Subcutaneous abdominal adipose tissue (tissue), 5 donors: ENCODE results near the gene CFAP251.

Experiments used
- H3K27ac ChIP-seq: one replicate; pipeline ENCODE4 v1.7.0; 2013; ENCODE audit warnings: low read depth, mild to moderate bottlenecking, inconsistent platforms, low read length, moderate library complexity
- H3K27me3 ChIP-seq, 5 donors: one replicate each; pipeline ENCODE4 v1.7.0; 2013; ENCODE audit warnings: low read length in 5 of 5, inconsistent platforms in 1 of 5; ENCODE audit not compliant: control insufficient read depth in 5 of 5, insufficient read depth in 4 of 5
- H3K36me3 ChIP-seq, 5 donors: one replicate each; pipeline ENCODE4 v1.7.0; 2013; ENCODE audit warnings: low read length in 5 of 5; ENCODE audit not compliant: control insufficient read depth in 5 of 5, insufficient read depth in 5 of 5
- H3K4me1 ChIP-seq, 5 donors: one replicate each; pipeline ENCODE4 v1.7.0; 2013; ENCODE audit warnings: low read length in 5 of 5, mild to moderate bottlenecking in 3 of 5, moderate library complexity in 1 of 5; ENCODE audit not compliant: control insufficient read depth in 5 of 5, insufficient read depth in 5 of 5
- H3K4me3 ChIP-seq, 5 donors: one replicate each; pipeline ENCODE4 v1.7.0; 2013; ENCODE audit warnings: low read length in 5 of 5, low read depth in 1 of 5
- H3K9ac ChIP-seq, 5 donors: one replicate each; pipeline ENCODE4 v1.7.0; 2013; ENCODE audit warnings: low read length in 5 of 5, mild to moderate bottlenecking in 4 of 5, moderate library complexity in 3 of 5
- H3K9me3 ChIP-seq, 5 donors: one replicate each; pipeline ENCODE4 v1.7.0; 2013; ENCODE audit warnings: low read length in 5 of 5; ENCODE audit not compliant: control insufficient read depth in 5 of 5
- donor health status: healthy.
- donor health status: healthy.
- donor health status: healthy.
- donor health status: healthy.
- donor health status: healthy.

CFAP251 gene

DNA sequence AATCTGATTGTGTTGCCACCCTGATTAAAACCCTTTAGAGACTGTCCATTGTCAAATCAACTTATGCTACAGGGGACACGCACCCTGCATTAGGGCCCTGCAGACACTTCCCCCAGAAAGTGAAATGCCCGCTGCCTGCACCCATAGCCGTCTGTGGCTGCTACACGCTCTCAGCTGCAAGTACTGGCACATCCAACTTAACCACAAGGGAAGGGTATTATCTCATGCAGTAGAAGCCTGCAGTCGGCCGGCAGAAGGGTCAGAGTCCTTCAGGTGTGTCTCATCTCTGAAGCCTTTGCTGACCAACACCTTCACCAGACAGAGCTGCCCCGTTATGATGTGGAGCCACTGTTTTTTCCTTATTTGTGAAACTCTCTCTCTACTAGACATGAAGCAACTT, 20.8 kb downstream of the CFAP251 start:
- peaks cover 0 to 5% (median 0%) of the 10 kb centered on the region in 5 donors for H3K9me3 ChIP-seq
- H3K9ac ChIP-seq, result no peak overlapping the region
- no peaks in the 10 kb centered on the region for H3K27me3 ChIP-seq
- H3K4me1 ChIP-seq, result no peaks in the 10 kb centered on the region
- H3K36me3 ChIP-seq, result peaks cover 2 to 18% (median 6%) of the 10 kb centered on the region in 5 donors
- H3K4me3 ChIP-seq, result no peak overlapping the region
- no peak overlapping the region for H3K27ac ChIP-seq

DNA sequence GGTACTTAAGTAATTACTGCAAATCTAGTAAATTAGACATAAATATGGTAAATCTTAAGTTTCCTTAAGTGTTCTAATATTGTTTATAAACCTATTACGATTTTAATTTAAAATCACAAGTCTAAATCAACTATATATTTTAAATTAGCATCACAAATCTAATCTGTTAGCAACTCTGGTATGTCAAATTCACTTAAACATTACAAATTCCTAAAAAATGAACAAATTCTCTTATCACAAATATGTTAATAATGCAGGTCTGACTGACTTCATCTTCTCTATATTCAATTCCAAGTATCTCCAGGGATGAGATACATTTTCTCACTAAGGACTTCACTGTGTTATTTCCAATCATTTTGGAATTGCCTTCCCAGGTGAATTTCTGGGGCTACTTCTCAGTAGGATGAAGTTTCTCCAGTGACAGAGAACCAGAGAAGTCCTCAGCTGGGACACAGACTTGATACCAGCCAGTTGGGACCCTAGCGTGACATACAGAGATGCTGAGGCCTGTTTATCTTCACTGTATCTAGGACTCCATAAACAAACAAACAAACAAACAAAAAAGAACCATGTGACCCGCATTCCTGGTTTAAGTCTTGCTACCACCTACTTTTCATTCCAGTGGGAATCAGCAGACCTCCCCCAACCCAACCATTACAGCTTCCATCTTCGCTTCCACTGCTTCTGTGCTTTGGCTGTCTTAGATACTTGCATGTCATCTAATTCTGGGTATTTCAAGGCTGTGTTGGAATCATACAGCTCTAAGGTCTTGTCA, 21.8 kb downstream of the CFAP251 start:
- Histone ChIP-seq H3K4me1 (no peaks in the 10 kb centered on the region), H3K36me3 (peaks cover 0 to 12% (median 6%) of the 10 kb centered on the region in 5 donors), H3K9ac (no peak overlapping the region), H3K27me3 (no peaks in the 10 kb centered on the region), H3K4me3 (no peak overlapping the region), H3K9me3 (peaks cover 0 to 5% (median 0%) of the 10 kb centered on the region in 5 donors), H3K27ac (no peak overlapping the region)

DNA sequence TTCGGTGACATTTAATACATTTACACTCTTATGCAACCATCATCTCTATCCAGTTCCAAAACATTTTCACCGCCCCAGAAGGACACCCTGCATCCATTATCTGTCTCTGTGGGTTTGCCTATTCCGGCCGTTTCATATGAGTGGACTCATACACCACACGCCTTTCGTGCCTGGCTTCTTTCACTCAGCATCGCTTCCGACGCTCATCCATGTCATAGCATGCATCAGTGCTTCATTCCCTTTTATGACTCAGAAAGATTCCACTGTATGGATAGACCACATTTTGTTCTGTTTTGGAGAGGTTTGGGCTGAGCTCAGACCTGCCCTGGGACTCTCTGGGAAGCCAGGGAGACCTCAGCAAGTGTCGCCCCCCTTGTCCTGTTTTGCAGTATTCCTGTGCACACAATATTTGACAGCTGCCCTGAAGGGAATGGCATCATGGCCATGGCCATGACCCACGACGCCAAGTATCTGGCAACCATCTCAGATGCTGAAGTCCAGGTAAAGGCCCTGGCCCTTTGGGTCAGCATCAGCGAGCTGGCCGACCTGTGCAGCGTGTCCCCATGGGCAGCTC, 23.8 kb downstream of the CFAP251 start:
- H3K4me1 ChIP-seq, result no peaks in the 10 kb centered on the region
- no peak overlapping the region for H3K9ac ChIP-seq
- no peak overlapping the region for H3K27ac ChIP-seq
- H3K27me3 ChIP-seq, result no peaks in the 10 kb centered on the region
- H3K9me3 ChIP-seq, result no peaks in the 10 kb centered on the region
- H3K36me3 ChIP-seq, result peaks cover 0 to 10% (median 6%) of the 10 kb centered on the region in 5 donors
- H3K4me3 ChIP-seq, result no peak overlapping the region

DNA sequence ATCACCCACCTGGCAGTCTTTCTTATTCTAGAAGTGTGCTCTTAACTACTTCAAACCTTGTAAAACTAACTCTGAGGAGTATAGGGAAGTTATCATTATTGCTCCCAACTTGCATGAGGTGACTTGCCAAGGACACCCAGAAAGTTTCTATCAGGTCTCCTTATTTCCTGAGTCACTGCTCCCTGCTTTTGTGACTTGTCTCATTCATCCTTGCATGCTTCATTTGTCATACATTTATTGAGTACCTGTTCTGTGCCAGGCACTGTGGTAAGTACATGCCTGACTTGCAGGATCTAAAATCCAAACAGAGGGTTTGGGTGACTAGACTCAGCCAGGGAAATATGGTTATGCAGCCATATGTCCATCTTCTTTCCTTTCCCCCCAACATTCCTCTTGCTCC, 25.5 kb downstream of the CFAP251 start:
- no peak overlapping the region for H3K4me3 ChIP-seq
- H3K36me3 ChIP-seq, result peaks cover 0 to 9% (median 6%) of the 10 kb centered on the region in 5 donors
- H3K9ac ChIP-seq, result no peak overlapping the region
- H3K27me3 ChIP-seq, result no peaks in the 10 kb centered on the region
- no peak overlapping the region for H3K27ac ChIP-seq
- no peaks in the 10 kb centered on the region for H3K9me3 ChIP-seq
- H3K4me1 ChIP-seq, result no peaks in the 10 kb centered on the region

DNA sequence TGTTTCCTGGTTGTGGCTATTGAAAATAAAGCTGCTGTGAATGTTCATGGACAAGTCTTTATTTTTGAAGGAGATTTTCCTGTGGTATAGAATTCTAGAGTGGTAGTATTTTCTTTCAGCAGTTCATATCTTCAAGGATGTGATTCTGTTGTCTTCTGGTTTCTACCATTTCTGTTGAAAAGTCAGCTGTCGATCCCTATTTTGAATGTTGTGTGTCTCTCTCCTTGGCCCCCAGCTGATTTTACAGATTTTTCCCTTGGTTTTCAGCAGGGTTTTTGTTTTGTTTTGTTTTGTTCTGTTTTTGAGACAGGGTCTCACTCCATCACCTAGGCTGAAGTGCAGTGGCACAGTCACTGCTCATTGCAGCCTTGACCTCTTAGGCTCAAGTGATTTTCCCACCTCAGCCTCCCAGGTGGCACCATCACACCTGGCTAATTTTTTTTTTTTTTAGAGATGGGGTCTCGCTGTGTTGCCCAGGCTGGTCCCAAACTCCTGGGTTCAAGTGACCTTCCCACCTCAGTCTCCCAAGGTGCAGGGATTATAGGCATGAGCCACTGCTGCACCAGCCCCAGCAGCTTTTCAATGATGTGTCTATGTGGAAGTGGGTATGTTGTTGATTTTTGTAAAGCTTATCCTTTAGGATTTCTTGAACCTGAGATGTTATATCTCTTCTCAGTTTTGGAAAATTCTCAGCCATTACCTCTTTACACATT, 28.1 kb downstream of the CFAP251 start:
- H3K9me3 ChIP-seq, result no peaks in the 10 kb centered on the region
- no peak overlapping the region for H3K4me3 ChIP-seq
- no peak overlapping the region for H3K9ac ChIP-seq
- no peak overlapping the region for H3K27ac ChIP-seq
- H3K36me3 ChIP-seq, result peaks cover 0 to 9% (median 6%) of the 10 kb centered on the region in 5 donors
- no peaks in the 10 kb centered on the region for H3K27me3 ChIP-seq
- no peaks in the 10 kb centered on the region for H3K4me1 ChIP-seq

DNA sequence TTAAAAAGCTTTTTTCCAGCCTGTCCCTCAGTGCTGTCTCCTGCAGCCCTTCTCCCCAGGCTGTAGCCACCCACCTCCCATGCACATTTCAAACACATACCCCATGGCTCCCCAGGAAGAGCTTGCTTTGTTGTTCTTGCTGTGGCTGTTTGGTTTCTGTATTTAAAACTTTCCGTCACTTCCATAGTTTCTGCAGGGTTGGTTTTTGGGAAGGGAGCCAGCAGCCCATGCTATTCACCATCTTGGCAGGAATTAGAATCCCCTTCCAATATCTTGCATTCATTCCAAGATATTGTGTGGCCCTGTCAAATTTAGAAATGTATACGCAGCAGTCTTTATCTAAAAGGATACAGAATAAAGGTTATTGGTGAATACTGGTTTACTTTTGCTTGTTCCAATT, 29.6 kb downstream of the CFAP251 start:
- H3K4me1 ChIP-seq, result no peaks in the 10 kb centered on the region
- no peak overlapping the region for H3K9ac ChIP-seq
- no peaks in the 10 kb centered on the region for H3K9me3 ChIP-seq
- peaks cover 0 to 6% (median 0%) of the 10 kb centered on the region in 5 donors for H3K36me3 ChIP-seq
- H3K4me3 ChIP-seq, result no peak overlapping the region
- no peak overlapping the region for H3K27ac ChIP-seq
- no peaks in the 10 kb centered on the region for H3K27me3 ChIP-seq

DNA sequence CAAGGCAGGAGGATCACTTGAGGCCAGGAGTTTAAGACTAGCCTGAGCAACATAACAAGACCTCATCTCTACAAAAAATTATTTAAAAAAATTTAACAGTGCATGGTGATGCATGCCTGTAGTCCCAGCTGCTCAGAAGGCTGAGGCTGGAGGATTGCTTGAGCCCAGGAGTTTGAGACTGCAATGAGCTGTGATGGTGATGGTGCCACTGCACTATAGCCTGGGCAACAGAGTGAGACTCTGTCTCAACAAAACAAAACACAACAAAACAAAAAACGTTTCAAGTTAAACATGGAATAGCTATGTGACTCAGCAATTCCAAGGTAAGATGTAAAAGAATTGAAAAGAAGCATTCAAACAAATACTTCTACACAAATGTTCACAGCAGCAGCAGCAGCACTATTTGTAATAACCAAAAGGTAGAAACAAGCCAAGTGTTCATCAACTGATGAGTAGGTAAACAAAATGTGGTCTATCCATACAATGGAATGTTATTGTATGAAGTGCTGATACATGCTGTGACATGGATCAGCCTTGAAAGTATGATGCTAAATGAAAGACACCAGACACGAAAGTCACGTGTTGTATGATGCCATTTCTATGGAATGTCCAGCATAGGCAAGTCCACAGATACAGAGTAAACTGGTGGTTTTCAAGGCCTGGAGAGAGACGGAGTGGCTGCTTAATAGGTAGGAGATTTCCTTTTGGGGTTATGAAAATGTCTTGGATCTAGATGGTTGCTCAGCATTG, 31.4 kb downstream of the CFAP251 start:
- Histone ChIP-seq H3K9me3 (no peaks in the 10 kb centered on the region), H3K27me3 (no peaks in the 10 kb centered on the region), H3K36me3 (no peaks in the 10 kb centered on the region), H3K27ac (no peak overlapping the region), H3K4me3 (no peak overlapping the region), H3K9ac (no peak overlapping the region), H3K4me1 (no peaks in the 10 kb centered on the region)

DNA sequence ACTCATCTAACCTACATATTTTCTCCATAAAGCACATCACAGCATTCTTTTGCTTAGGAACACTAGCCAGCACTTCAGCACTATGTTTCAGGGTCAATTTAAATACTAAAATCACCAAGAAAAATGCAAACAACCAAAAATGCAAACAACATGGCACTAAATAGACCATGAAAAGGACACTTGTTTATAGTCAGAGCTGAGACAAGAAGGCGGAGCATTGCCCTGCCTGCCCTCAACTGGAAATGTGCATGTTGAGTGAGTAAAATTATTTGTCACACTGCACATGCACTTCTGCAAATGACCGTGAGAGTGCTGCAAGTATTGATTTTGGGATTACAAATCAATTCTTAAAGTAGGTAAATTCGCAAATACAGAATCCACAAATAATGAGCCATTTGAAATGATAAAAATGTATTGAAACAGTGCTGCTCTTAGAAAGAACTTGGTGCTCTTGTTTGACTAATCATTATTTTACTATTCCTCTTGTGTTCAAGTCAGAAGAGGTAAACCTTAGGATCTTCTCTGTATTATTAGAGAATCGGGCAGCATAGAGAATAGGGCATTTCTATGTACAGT, 34.8 kb downstream of the CFAP251 start:
- H3K27ac ChIP-seq, result no peak overlapping the region
- no peaks in the 10 kb centered on the region for H3K9me3 ChIP-seq
- no peaks in the 10 kb centered on the region for H3K27me3 ChIP-seq
- H3K4me1 ChIP-seq, result no peaks in the 10 kb centered on the region
- H3K36me3 ChIP-seq, result no peaks in the 10 kb centered on the region
- H3K9ac ChIP-seq, result no peak overlapping the region
- no peak overlapping the region for H3K4me3 ChIP-seq

DNA sequence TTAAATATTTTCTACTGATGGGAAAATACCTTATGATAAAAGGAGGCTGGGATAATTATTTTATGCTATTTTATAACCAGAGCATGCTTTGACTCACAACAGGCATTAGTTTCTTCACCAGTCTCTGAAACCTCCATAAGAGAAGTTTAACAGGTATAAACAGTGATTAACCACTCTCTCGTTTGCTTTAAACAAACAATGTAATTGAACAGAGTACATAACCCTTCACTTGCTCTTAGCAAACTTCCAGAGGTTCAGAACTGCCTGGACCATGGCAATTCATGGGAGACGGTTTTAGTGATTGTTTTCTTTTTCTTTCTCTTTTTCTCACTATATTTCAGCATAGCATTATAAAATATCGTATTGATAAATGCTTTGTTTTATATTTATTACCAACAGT, 35.3 kb downstream of the CFAP251 start:
- Histone ChIP-seq H3K9ac (no peak overlapping the region), H3K27ac (no peak overlapping the region), H3K9me3 (no peaks in the 10 kb centered on the region)

More for the DNA sequence above, 35.3 kb downstream of the CFAP251 start:
- Histone ChIP-seq H3K27me3 (no peaks in the 10 kb centered on the region), H3K4me3 (no peak overlapping the region), H3K4me1 (no peaks in the 10 kb centered on the region), H3K36me3 (no peaks in the 10 kb centered on the region)
